Measurements from ENCODE around the gene RPN2. TPM values are rescaled to one million over a fixed set of nuclear protein-coding genes. Genes with fewer than 3 reads are reported as not detected.

RPN2 gene
- total RNA-seq, 2 donors from 2014 or later = 154 to 269 TPM

- Histone ChIP-seq H3K4me1 (peaks cover 7% of the 10 kb centered on the region), H3K27ac (no peak overlapping the region), H3K27me3 (no peaks in the 10 kb centered on the region), H3K9me3 (no peaks in the 10 kb centered on the region), H3K4me3 (no peak overlapping the region), H3K36me3 (no peaks in the 10 kb centered on the region), H3K9ac (ENCODE audit: low read depth in 2 of 2, low read length in 2 of 2) (no peak overlapping the region)
- no peak for DNase-seq
- intact Hi-C loops (cut with DNase I) = loop anchor here (10.0 kb wide), 1 partner anchor 72 kb away; the partner anchor contains the start of gene GHRH
- TF ChIP-seq CTCF (IDR thresholded peaks at IDR 0.05) = no peak
These were observed 14.1 kb downstream of the RPN2 start for GRCh38 chr20:37193226-37193625.

- no peaks in the 10 kb centered on the region for H3K9me3 ChIP-seq
- no peak overlapping the region for H3K4me3 ChIP-seq
- no peak overlapping the region for H3K9ac ChIP-seq (ENCODE audit: low read depth in 2 of 2, low read length in 2 of 2)
- H3K4me1 ChIP-seq = peaks cover 7% of the 10 kb centered on the region
- no peak for DNase-seq
- H3K27me3 ChIP-seq = no peaks in the 10 kb centered on the region
- no peak for TF ChIP-seq CTCF (IDR thresholded peaks at IDR 0.05)
- H3K27ac ChIP-seq = no peak overlapping the region
- peaks cover 2% of the 10 kb centered on the region for H3K36me3 ChIP-seq
- intact Hi-C loops (cut with DNase I) = loop anchor here (10.0 kb wide), 1 partner anchor 71 kb away; the partner anchor contains the start of gene GHRH
These were observed 14.7 kb downstream of the RPN2 start for GRCh38 chr20:37193821-37194220.

DNA sequence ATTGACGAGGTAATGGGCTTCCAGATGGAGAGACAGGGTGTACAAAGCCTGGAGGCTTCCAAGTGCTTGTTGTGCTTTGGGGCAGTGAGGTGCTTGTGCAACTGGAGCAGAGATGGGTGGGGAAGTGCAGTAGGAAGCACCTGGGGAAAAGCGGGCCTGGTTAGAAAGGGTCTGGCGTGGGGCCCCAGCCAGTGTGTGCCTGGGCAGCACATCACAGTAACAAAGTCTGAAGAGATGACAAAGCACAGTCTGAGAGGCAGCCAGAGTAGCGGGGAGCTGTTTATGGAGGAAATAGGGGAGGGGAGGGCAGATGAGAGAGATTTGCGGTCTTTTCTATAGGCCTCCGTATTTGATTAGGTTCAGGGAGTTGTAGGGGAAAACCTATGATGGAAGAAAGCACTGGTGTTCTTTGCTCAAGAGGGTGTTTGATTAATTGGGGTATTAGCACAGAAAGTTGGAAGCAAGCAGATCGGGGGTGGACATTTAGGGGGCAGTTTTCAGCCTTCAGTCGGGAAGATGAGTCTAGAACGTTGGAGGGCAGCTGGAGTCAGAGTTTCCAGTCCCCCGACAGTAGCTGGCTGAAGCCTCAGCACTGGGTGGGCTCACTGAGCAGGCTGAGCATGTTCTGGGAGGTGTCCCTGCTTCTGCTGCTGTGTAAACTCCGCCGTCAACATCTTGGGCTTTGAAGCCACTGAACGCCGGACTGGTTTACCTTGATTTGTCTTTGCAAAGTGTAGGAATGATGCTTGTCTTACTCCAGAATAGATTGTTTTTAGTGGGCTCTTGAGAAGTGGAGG is 15.7 kb downstream of the RPN2 start:
- Histone ChIP-seq H3K9ac (ENCODE audit: low read depth in 2 of 2, low read length in 2 of 2) (no peak overlapping the region), H3K4me1 (peaks cover 7% of the 10 kb centered on the region), H3K9me3 (no peaks in the 10 kb centered on the region), H3K27me3 (no peaks in the 10 kb centered on the region), H3K4me3 (no peak overlapping the region), H3K27ac (no peak overlapping the region), H3K36me3 (peaks cover 8% of the 10 kb centered on the region)
- no peak for TF ChIP-seq CTCF (IDR thresholded peaks at IDR 0.05)
- intact Hi-C loops (cut with DNase I) = loop anchor here (10.0 kb wide), 1 partner anchor 70 kb away; the partner anchor contains the start of gene GHRH
- no peak for DNase-seq

- Histone ChIP-seq H3K27ac (no peak overlapping the region), H3K27me3 (no peaks in the 10 kb centered on the region), H3K4me1 (no peaks in the 10 kb centered on the region), H3K9ac (ENCODE audit: low read depth in 2 of 2, low read length in 2 of 2) (no peak overlapping the region), H3K9me3 (no peaks in the 10 kb centered on the region), H3K4me3 (no peak overlapping the region), H3K36me3 (peaks cover 13% of the 10 kb centered on the region)
- DNase-seq = no peak
- intact Hi-C loops (cut with DNase I) = loop anchor here (10.0 kb wide), 1 partner anchor 66 kb away; the partner anchor contains the start of gene GHRH
- TF ChIP-seq CTCF (IDR thresholded peaks at IDR 0.05) = no peak
These were observed 20.0 kb downstream of the RPN2 start for GRCh38 chr20:37198932-37199660.

DNA sequence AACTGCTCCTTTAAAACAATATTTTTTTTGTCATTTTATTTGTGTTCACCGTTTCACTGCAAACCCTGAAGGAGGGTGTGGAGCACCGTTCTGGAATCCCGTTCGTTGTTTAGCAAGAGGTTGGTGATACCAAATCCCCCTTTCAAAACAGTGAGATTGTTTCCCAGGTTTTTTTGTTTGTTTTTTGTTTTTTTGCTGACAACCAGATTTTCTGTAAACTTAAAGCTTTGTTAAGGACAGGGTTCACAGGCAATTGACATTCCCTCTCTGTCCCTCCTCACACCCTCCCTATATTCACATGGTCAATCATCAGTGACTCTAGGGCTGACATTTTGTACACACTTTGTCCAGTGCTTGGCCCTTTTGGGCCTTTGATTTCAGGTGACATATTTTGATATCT is 21.2 kb downstream of the RPN2 start:
- Histone ChIP-seq H3K27ac (no peak overlapping the region), H3K4me3 (no peak overlapping the region), H3K27me3 (no peaks in the 10 kb centered on the region), H3K4me1 (no peaks in the 10 kb centered on the region), H3K36me3 (peaks cover 25% of the 10 kb centered on the region), H3K9ac (ENCODE audit: low read depth in 2 of 2, low read length in 2 of 2) (no peak overlapping the region), H3K9me3 (no peaks in the 10 kb centered on the region)
- TF ChIP-seq CTCF (IDR thresholded peaks at IDR 0.05) = no peak
- intact Hi-C loops (cut with DNase I) = no loop called here
- no peak for DNase-seq
